Measurements from ENCODE around the gene C1orf159.
"Not testable (repeated sequence)": the region's sequence is repeated elsewhere in the genome, so short reads cannot be mapped to it uniquely, and the experiment has no call there.

C1orf159 gene

GRCh38 chr1:1081311-1082238, 34.3 kb downstream of the C1orf159 start:
- TF ChIP-seq, protein P1, sequence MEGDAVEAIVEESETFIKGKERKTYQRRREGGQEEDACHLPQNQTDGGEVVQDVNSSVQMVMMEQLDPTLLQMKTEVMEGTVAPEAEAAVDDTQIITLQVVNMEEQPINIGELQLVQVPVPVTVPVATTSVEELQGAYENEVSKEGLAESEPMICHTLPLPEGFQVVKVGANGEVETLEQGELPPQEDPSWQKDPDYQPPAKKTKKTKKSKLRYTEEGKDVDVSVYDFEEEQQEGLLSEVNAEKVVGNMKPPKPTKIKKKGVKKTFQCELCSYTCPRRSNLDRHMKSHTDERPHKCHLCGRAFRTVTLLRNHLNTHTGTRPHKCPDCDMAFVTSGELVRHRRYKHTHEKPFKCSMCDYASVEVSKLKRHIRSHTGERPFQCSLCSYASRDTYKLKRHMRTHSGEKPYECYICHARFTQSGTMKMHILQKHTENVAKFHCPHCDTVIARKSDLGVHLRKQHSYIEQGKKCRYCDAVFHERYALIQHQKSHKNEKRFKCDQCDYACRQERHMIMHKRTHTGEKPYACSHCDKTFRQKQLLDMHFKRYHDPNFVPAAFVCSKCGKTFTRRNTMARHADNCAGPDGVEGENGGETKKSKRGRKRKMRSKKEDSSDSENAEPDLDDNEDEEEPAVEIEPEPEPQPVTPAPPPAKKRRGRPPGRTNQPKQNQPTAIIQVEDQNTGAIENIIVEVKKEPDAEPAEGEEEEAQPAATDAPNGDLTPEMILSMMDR (IDR thresholded peaks at IDR 0.05): no peak
- no peak for DNase-seq (ENCODE audit: low spot score)
- Histone ChIP-seq H3K4me3 (no peak overlapping the region), H3K27ac (no peak overlapping the region)

- Histone ChIP-seq H3K27ac (no peak overlapping the region), H3K4me3 (no peak overlapping the region)
- no peak for DNase-seq (ENCODE audit: low spot score)
- TF ChIP-seq, protein P1 (IDR thresholded peaks at IDR 0.05): no peak
Measured at GRCh38 chr1:1080951-1081310, 35.0 kb downstream of the C1orf159 start.

GRCh38 chr1:1080122-1080757, 35.6 kb downstream of the C1orf159 start:
- peak overlapping the region; percentile 65 for H3K4me3 ChIP-seq
- TF ChIP-seq, protein P1 (IDR thresholded peaks at IDR 0.05): no peak
- peak overlapping the region in 1 of 2 donors; percentile 20 for H3K27ac ChIP-seq
- no peak for DNase-seq (ENCODE audit: low spot score)

DNA sequence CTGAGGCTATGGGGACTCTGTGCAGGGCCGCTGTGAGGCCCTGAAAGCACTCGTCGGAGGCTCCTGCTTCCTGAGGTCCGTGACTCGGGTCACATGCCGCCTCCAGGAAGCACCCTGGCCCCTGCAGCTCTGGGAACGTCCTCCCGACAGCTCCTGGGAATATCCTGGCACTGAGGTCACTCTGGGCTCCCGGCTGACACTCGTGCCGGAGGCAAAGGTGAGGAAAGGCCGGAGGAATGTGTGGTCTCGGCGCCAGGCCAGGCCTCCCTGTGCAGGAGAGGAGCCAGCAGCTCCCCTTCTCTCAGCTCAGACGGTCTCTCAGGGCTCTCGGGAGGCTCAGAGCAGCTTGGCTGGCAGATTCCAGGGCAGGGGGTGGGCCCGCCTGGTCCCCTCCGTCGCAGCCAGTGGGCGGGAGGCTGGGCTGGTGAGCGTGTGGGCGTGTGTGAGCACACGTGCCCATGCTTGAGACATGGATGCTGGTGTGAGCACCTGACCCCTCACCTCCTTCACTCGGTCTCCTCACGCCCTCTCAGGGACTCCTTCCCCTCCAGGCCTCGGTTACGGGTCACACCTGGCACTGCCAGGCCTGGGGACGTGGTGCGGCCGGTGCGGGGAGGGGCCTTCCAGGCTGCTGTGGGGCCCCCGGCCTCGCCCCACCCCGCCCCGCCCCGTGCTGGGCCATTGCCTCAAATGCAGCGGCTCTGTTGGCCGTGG, 36.3 kb downstream of the C1orf159 start:
- Histone ChIP-seq H3K4me3 (peak overlapping the region; percentile 65), H3K27ac (peak overlapping the region in 1 of 2 donors; percentile 20)
- DNase-seq (ENCODE audit: low spot score): no peak
- TF ChIP-seq, protein P1 (IDR thresholded peaks at IDR 0.05): no peak

GRCh38 chr1:1077396-1077795, 38.5 kb downstream of the C1orf159 start:
- H3K27ac ChIP-seq; H3K4me3 ChIP-seq; DNase-seq (ENCODE audit: low spot score): not testable (repeated sequence)

GRCh38 chr1:1075148-1075935, 40.5 kb downstream of the C1orf159 start:
- DNase-seq (ENCODE audit: low spot score): no peak
- TF ChIP-seq, protein P1 (IDR thresholded peaks at IDR 0.05): no peak
- H3K27ac ChIP-seq: no peak overlapping the region
- H3K4me3 ChIP-seq: no peak overlapping the region
